Middle frontal gyrus (tissue), 1 donor: Measurements from ENCODE around the gene CYTH4.

Source experiments
- DNase-seq: peaks from one replicate; pipeline ENCODE4 v3.0.0-alpha.2; 2015; ENCODE audit warnings: low spot score; ENCODE audit errors: extremely low spot score

CYTH4 gene

DNA sequence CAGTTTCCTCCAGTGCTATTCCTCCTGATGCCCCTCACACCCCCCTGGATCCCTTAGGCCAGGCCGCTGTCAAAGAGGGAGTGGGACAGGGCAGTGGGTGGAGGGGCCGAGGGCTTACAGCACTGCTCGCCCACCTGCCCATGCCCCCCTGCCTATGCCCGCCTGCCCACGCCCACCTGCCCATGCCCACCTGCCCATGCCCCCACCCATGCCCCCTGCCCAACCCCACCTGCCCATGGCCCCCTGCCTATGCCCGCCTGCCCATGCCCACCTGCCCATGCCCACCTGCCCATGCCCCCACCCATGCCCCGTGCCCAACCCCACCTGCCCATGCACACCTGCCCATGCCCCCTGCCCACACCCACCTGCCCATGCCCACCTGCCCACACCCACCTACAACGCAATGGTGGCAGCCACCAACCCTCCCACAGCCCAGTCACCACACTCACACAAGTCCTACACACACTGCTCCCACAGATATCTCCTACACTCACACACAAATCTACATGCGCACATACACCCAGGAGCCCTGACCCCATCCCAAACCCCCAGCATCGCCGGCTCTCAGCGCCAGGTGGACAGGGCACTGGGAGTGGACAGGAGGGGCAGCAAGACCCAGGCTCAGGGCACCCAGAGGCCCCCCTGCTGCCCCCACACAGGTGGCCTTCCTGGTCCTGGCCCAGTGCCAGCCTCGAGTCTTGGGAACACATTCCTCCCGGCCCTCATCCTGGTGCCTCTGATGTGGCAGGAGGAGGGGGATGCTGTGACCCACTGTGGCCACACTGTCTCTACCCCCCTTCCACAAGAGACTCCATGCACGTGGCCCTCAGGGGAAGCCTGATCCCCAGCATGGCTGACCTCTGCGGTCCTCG lies 61.8 kb downstream of the CYTH4 start:
- DNase-seq, result no peak

DNA sequence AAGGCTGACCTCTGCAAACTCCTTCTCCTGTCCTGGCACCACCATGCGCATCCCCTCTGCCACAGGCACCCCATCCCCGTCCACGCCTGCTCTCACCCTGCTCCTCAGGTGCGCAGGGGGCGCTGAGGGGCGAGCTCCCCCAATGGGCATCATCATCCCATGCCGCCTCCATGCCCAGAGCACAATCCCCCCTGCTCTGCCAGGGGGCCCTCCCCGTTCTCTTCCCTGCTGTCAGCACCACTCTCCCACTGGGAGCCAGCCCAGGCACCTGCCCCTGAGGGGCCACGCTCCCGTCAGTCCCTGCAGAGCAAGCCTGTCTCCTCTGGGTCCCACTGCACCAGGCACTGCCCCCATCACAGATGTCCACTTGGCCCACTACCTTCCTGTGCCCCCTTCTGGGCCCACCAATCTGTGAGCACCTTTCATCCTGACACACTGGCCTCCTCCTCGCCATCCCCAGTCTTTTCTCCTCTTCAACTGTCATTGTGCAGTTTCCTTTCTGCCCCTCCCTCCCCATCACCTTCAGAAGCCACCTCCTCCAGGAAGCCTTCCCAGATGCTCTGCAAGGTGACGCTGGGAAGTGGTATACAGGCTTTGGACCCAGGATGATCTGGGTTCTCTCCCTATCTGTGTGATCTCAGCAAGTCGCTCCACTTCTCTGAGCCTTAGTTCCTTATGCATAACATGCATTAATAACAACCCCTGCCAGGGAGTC lies 62.6 kb downstream of the CYTH4 start:
- no peak for DNase-seq

DNA sequence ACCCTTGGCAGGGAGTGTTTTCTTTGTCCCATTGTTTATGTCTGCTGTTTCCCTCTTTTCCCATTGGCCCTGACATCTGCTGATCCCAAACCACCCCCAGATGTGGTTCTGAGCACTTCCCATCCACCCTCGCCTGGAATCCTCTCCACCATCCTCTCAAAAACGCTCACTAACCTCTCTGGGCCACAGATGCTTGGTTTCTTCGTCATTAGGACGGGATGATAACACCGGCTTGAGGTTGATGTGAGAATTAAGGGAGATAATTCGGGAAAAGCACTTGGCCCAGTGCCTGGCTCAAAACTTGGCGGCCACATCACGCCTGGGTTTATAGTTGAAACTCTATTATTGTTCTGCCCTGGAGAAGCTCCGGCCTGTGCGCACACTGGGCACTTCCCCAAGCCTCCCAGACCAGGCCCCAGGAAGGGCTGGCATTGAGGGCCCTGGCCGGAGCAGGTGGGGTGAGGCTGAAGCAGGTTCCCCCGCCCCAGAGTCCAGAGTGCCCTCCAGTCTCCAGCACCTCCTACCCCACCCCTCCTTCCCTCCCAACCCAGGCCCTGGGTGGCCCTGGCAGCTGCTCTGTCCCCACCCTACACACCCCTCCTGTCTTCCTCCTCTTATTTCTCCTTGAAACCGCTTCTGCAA lies 63.7 kb downstream of the CYTH4 start:
- DNase-seq, result no peak

- DNase-seq, result no peak
Measured at GRCh38 chr22:37346505-37346895, 64.2 kb downstream of the CYTH4 start.

DNA sequence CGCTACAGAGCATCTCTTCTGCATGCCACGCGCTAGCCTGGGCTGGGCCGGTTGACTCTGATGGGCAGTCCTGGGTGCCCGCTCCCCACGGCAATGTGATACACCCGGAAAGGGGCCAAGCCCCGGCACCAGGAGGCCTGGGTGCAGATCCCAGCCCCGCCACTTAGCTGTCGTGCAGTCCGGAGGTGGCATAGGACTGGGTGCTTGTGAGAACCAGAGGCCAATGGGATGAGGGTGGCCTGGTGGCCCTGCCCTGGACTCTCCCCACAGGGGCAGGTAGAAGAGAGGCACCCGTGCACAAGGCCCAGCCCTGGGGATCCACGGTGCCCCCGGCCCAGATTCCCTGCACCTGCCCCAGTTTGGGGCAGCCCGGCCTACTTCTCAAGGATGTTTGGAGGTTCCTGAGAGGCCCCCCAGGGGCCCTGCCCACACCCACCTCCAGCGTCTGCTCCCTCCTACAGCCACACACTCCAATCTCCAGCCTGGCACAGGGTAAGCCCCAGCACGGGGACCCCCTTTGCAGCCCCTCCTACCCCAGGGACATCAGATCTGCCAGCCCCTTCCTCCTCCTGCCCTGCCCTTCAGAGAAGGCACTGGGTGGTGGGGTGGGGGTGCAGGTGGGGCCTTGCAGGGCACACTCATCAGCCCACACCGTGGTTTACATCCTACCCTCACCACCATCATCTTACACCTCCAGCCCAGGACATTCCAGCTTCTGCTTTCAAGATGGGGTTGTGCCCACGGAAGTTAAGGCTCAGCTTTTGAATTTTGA lies 66.9 kb downstream of the CYTH4 start:
- no peak for DNase-seq

GRCh38 chr22:37351232-37351631 lies 68.9 kb downstream of the CYTH4 start:
- DNase-seq, result no peak

DNA sequence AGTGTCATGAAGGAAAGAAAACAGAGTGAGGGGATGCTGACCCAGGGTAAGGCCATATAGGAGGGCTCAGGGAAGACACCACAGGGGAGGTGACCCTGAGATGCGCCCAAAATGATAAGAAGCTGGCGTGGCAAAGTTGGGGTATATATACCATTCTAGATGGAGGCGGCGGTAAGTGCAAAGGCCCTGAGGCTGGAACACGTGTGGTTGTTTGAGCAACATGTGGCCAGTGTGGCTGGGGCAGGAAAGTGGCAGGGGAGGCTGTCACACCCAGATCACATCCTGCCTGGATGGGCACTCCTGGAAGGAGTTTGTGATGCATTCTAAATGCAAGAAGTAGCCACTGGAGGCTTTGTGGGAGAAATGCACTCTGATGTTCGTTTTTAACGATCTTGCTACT lies 70.2 kb downstream of the CYTH4 start:
- no peak for DNase-seq

GRCh38 chr22:37353839-37354238 lies 71.5 kb downstream of the CYTH4 start:
- DNase-seq, result no peak

DNA sequence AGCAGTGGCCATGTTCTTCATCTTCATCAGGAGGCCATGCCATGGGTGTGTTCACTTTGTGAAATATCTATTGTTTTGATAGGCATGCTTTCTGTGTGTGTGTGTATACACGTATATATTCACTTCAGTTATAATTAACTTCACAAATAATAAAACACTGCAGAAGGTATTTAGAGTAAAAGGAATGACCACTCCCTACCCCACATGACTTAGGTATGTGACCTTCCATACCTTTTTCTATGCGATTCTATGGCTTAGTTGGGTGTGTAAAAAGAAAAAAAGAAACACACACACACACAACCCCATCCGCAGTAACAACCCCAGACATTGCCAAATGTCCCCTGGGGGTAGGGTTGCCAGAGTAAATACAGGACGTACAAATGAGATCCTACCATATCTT lies 72.0 kb downstream of the CYTH4 start:
- no peak for DNase-seq

- DNase-seq, result no peak
Measured at GRCh38 chr22:37354670-37355069, 72.4 kb downstream of the CYTH4 start.

- DNase-seq, result no peak
Measured at GRCh38 chr22:37355174-37355573, 72.9 kb downstream of the CYTH4 start.

- no peak for DNase-seq
Measured at GRCh38 chr22:37356922-37357321, 74.6 kb downstream of the CYTH4 start.

GRCh38 chr22:37357446-37358075 lies 75.3 kb downstream of the CYTH4 start:
- no peak for DNase-seq

DNA sequence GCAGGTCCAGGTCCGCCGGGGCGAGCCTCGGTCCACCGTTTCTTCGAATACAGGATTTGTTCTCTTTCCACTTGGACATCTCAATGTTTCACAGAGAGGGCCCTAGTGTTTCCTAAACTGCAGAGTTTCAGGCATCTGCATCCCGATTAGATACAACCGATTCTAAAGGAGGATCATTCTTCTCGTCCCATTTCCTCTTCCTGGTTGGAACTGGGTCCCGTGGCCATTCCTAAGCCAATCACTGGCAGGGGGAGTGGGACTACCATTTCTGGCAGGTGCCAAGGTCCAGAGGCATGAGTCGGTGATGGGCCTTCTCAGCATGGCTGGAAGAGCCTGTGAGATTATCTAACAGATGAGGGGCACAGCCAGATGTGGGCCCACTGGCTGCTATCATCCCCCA lies 76.1 kb downstream of the CYTH4 start:
- DNase-seq, result no peak

DNA sequence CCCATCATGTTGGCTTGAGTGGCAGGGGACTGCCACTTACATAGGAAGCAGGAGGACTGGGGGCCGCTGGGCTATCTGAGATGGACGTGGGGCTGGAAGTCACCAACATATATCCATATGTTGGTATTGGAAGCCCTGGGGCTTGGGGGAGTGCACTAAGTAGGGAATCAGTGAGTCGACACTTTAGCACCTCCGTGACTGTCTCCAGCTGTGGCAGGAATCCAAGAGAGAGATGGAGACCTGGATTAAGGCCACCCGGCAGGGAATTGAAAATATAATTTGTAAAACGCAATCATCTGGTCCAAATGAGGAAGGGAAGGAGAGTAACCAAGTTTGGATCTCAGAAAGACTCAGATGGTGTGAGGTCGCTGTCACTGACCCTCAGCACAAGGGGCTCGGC lies 76.6 kb downstream of the CYTH4 start:
- no peak for DNase-seq

DNA sequence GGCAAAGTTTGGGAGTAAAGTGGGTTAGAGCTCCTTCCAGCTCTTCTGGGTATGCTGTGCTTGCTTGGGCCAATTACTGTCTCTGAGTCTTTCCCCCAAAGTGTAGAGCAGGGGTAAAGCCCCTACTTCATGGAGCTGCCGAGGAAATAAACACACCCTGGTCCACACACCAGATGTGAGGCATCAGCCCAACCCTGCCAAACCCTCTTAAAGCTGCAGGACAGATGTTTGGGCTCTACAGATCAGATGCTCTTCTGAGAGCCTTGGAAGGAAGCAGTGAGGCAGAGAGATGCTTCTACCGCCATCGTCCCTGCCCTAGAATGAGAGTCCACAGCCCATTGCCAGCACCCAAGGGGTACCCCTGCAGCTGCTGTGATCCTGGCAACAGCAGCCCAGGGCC lies 80.3 kb downstream of the CYTH4 start:
- no peak for DNase-seq

GRCh38 chr22:37363261-37363992 lies 81.1 kb downstream of the CYTH4 start:
- no peak for DNase-seq
